HG03442 (cell line): Measurements from ENCODE around the gene RAB3C.
"Not testable (repeated sequence)": the region's sequence is repeated elsewhere in the genome, so short reads cannot be mapped to it uniquely, and the experiment has no call there.

Experiments used
- ATAC-seq: cut with Tn5 transposase; IDR thresholded peaks from one replicate; pipeline ENCODE4 v1.9.1; 2021; ENCODE audit warnings: mild to moderate bottlenecking, moderate library complexity; ENCODE audit not compliant: unreplicated experiment

RAB3C gene

DNA sequence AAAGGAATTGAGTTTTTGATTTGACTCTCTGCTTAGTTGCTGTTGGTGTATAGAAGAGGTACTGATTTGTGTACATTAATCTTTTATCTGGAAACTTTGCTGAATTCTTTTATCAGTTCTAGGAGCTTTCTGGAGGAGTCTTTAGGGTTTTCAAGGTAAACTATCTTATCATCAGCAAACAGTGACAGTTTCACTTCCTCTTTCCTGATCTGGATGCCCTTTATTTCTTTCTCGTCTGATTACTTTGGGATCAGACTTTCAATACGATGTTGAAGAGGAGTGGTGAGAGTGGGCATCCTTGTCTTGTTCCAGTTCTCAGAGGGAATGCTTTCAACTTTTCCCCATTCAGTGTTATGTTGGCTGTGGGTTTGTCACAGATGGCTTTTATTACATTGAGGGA is 17.7 kb downstream of the RAB3C start:
- ATAC-seq: not testable (repeated sequence)

DNA sequence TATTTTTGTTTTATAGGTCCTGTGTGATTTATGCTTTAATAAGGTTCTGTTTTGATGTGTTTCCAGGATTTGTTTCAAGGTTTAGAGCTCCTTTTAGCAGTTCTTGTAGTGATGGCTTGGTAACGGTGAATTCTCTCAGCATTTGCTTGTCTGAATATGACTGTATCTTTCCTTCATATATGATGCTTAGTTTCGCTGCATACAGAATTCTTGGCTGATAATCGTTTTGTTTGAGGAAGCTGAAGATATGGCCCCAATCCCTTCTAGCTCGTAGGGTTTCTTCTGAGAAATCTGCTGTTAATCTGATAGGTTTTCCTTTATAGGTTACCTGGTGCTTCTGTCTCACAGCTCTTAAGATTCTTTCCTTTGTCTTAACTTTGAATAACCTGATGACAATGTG is 20.0 kb downstream of the RAB3C start:
- not testable (repeated sequence) for ATAC-seq

DNA sequence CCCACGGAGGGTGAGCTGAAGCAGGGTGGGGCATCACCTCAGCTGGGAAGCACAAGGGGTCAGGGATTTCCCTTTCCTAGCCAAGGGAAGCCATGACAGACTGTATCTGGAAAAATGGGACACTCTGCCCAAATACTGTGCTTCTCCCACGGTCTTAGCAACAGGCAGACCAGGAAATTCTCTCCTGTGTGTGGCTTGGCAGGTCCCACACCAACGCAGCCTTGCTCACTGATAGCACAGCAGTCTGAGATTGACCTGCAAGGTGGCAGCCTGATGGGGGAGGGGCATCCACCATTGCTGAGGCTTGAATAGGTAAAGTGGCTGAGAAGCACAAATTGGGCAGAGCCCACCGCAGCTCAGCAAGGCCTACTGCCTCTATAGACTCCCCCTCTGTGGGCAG is 23.2 kb downstream of the RAB3C start:
- no peak for ATAC-seq

DNA sequence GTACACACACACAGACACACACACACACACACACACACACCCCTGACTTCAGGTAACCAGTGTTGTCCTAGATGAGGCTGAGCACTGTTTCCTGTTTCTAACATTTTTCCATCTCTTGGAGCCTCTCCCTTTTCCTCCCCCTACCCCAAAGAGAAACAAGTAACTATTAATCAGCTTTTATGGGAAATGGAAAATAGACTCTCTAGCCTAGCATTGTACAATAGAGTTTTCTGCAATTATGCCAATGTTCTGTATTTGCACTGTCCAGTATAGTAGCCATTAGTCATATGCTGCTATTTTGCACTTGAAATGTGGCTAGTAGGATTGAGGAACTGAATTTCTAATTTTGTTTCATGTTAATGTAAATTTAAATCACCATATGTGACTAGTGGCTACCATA is 33.1 kb downstream of the RAB3C start:
- ATAC-seq: no peak

DNA sequence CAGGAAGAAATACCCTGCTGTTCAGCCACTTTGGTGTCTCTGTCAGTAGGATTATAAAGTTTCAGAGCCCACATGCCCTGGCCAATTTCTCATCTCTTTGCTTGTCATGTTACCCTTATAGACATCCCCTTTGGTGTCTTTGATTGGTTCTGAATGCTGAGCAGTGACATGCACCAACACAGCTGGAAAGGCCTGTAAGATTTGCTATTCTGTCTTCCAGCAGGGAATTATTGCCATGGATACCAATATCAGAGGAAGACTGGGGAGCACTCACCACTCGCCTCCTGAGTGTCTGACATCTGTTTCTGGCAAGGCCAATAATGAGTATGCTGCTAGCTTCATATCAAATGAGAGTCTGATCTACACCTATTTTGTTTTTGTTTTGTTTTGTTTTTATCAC is 34.4 kb downstream of the RAB3C start:
- ATAC-seq: no peak

DNA sequence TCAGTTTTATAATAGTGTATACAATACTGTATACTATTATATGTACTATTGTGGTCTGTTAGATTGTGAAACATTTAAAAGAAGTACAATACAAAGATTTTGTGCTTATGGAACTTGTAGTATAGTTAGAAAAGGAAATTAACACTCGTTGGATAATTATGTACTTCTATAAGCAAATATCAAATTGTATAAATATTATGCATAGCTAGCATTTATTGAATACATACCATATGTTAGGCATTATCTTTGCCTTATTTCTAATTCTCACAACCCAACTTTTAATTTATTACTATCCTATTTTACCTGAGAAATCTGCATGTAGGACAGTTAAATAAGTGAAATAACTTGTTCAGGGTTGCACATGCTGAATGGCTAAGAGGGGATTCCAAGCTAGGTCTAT is 37.5 kb downstream of the RAB3C start:
- no peak for ATAC-seq

DNA sequence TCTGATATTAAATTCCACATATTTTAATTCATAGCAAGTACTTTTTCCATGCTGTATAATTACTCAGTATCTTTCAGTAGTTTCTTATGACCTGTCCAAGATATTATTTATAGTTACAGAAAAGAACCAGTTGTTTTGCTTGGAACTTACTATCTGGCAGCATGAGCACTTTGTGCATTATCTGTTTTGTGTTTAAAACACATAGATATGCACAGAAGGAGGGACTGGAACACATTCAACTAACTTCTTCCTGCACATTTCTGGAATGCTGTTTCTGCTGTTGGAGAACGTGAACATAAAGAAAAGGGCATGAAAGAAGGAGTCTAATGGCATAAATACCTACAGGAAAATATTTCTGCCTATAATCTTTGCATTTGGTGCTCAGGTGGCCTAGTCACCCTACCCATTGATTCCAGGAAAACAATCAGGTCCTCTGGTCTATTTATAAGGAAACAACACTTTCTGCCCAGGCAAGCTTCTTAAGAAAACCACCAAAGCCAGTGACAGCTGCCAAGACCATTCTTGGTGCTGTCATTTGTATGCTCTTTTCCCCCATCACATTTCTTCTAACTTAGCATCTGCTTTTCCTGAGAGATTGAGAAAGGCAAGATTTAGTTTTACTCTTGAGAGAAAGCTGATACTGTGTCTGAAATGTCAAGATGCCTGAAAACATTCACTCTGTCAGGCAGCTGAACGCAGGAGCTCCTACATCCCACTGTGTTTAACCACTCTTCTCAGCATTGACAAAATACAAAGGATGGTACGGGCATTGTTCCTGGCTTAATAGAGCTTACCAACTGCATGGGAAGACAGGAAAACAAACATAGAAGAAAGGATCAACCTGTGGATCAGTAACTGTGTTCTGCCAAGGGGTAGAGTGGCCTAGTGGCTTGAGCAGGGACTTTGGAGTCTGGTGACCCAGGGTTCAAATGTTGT is 40.3 kb downstream of the RAB3C start:
- no peak for ATAC-seq

DNA sequence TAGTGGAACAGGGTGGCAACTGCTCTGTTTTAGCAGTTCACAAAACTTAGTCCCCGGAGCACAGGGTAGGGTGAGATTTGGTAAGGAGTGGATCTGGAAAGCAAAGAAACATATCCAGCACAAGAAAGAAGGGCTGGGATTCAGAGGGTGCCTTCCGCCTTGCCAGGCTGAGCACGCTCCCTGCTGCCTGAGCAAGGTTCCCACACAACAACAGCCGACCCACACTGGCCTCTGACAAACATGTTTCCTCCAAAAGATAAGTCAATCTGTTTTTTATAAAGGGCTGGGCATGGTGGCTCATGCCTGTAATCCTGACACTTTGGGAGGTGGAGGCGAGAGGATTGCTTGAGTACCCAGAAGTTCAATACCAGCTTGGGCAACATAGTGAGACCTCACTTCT is 45.8 kb downstream of the RAB3C start:
- no peak for ATAC-seq

DNA sequence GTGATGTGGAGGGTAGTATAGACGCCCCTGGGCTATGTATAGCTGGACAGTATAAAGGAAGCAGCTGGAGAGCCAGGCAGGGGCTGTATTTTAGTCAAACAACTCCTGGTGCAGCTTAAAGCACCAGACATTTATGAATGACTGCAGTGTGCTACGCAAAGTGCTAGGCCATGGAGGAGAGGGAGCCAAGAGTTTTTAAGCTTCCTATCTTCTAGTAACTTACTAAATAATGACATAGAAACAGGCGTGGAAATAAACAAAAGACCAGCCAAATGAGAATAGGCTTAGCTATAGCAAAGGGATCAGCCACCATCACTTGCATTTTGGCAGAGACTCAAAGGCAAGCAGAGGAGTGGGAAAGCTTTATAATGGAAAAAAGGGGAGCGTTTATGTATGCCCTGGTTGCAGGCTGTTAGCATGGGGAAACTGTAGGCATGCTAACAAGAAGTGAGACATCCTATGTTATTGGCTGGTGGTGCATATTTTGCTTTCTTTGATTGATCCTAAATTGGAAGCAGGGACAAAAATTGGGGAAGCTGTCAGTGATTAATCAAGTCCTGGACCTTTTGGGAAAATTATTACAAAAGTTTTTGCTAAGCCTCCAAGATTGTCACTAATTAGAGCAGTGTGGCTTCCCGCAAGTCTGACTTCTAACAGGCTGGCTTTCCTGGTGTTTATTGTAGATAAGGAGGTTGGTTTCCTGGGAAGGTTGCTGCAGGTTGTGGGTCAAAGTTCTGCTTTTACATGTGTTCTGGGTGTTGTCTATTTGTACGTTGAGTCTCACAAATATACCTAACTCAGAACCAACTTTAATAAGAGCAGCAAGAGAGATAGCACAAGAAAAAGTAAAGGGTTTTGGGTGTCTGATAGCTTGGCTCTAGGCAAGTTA is 46.6 kb downstream of the RAB3C start:
- no peak for ATAC-seq

DNA sequence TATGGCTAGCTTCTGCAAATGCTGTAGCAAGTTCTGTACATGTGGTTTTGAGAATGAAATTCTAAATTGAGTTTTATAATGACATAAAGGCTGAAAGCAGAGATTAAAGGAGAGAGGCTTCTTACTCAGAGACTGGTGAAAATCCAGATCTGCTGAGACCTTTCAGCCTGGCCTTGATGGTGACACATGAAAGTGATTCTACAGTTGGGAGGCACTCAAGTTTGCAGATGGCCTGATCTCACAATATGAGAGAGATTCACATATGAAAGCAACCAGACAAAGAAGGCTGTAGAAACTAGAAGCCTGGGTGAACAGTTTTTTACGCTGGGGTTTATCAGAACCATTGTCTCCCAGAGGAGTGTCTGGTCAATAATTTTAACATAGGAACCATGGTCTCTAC is 49.0 kb downstream of the RAB3C start:
- ATAC-seq: no peak

DNA sequence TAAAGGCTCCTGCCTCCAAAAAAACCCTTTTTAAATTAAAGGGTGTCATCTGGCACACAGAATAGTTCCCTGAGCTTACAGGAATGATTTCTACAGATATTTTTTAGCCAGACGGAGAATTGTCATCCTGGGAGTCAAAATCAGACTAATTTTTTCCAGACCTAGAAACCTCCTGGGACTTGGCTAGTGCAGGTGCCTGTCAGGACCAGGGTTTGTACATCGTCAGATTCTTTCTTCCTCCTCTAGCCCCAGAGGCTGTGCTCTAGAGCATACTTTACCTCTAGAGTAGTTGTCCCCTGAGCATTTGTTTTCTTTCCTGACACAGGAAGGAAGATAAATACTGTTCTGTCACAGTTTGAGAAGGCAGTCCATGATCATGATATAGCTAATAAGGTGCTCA is 52.5 kb downstream of the RAB3C start:
- no peak for ATAC-seq

DNA sequence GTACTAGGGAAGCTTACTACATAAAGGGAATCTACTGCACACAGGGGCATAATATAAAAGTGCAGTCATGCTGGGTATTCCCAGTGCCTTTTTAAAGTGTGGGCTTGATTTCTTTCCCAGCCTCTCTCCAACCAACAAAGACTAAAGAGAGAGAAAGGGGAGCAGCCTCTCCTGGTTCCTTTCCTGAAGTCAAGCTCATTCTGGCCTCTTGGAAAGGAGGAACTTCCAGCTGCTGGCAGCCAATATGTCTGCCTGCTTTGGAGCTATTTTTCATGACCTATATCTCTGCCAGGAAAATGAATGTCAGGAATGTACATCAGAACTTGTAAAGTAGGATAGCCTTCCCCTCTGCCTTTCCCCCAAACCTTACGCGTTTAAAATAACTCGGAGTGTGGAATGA is 57.1 kb downstream of the RAB3C start:
- ATAC-seq: no peak

DNA sequence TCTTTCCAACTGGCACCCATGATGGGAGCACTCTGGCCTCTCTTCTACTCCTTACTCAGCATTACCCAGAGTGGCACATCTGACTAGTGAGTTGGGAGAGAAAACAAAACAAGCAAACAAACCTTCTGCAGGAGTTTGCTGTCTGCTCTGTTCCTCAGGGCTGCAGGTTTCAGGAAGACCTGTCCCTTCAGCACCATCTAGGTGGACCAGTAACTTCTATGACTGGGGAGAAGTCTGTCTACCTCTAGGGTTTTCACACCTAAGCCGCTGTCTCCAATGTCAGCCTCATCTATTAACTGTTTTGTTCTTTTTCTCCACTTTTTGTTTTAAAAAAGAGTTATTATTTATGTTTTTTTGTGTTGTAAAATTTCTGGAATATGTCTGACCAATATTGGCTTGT is 58.7 kb downstream of the RAB3C start:
- no peak for ATAC-seq

DNA sequence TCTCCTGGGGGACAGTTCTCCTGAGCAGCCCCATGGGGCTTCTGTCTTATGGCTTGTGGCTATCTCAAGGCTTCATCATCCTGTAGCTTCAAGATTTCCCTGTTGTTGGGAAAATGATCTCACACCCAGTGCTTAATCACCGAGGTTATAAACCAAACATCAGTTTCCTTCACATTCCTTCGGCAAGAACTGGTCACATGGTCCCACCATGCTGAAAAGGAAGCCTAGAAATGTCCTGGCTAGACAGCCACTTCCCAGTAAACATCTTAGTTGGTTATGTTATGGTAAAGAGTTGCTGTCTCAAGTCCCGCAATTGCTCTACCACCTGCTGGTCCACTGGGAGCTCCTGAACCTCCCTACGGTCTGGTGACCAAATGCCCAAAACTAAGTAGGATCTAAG is 66.0 kb downstream of the RAB3C start:
- ATAC-seq: no peak

DNA sequence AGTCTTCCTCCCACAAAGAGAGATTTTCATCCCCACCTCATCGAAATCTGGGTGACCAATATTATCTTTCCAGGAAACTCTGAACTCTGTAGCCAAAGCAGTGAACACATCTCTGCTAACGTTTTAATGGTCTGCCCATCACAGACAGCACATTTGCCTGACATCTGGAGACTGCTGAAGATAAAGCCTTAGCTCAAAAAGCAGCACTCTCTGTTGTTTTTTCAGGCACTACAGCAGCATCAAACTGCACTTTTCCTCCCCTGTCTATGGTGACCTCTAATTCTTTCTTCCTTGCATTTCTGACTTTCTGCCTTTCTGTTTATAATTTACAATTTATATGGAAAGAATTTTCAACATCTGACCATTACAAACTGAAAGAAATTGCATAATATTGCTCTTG is 66.8 kb downstream of the RAB3C start:
- no peak for ATAC-seq

DNA sequence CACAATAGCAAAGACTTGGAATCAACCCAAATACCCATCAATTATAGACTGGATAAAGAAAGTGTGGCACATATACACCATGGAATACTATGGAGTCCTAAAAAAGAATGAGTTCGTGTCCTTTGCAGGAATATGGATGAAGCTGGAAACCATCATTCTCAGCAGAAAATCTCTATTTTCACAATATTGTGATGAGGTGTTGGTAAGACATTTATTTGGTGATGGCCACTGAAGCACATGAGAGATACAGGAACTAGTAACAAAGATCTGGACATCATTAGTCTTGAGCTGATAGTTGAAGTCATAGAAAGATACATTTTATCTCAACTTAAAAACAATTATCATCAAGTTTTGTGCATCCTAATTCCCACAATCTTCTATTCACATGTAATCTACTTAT is 70.6 kb downstream of the RAB3C start:
- no peak for ATAC-seq

DNA sequence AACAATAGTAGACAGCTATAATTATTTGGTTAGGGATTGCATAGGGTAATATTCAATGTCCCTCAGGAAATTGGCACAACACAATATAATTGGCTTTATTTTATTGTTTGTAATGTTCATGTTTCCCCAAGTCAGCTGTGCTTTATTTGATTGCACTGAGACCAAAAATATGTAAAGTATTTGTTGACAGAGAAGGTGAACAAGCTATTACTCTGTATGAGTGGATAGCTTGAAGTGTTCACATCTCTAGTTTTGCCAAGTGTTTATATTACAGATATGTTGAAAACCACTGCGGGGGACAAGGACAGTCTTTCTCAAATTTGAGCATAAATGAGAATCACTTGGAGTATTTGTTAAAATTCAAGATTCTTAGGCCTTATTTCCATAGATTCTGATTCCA is 83.3 kb downstream of the RAB3C start:
- ATAC-seq: no peak

DNA sequence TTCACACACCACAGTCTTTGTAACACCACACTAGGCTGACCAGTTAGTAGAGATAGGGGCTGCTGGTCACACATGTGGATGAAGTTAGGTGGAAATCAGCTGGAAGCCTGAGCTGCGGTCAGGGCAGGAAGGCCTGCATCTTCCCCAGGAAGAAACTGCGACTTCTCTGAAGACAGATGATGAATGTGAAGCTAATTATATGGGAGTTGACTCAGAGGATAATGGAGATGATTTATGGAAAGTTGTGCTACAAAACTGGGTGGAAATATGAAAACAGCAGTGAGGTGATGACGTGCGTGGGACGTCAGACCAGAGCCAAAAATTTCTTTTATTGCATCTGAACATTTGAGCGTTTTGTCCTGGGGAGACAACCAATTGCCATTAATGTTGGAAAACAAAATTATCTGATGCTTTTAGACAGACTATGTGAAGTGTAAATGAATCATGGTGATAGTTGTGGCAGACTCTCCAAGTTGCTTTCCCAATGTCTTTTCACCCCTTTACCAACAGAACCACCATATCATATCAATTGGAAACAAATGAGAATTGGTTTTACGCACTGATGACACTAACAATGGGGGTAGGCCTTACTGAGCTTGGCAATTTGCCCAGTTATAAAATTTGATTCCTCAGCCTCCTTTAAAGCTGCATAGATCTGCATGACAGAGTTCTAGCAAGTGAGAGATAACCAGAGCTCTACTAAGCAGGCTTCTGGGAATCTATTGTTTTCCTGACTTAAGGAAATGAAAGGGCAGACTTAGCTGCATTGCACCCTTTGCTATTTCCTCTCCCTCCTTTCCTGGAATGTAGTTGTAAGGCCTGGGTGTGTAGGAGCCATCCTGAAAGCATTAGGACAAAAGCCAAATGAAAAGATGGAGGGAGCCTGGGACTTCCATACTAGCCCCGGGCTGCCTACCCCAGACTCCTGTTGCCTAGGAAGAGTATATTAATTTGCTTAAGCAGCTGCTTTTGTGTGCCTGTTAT is 84.0 kb downstream of the RAB3C start:
- ATAC-seq: no peak

DNA sequence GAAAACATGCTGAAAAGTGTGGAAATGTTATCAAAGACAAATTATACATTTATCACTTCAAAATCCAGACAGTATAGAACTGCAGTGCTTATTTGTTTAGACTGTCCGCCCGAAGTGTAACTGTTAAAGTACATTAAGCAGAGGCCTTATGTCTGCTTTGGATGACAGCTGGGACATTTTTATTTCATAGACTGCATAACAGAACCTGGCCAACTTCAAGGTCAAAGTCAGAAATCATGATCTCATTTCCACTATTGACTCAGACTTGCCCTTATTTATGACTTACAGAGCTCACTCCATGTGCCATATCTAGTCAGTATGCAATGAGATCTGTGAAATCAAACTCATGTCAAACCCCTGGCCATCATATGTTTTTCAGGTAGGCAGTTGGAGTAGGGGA is 87.7 kb downstream of the RAB3C start:
- no peak for ATAC-seq

DNA sequence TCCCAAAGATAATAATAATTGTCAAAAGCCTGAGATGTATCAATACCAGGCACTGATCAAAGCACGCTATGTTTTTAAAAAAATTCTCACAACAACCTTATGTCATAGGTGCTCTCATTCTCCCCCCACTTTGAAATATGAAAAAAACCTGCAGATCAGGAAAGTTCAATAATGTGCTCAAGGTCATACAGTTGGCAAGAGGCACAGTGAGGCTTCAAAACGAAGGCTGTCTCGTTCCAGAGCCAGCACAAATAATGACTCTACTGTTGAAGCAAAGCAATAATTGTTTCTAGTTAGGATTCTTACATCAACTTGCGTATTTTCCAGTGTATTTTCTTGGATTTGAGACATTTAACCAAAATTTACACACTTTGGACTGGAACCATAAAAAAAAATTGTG is 88.3 kb downstream of the RAB3C start:
- no peak for ATAC-seq

DNA sequence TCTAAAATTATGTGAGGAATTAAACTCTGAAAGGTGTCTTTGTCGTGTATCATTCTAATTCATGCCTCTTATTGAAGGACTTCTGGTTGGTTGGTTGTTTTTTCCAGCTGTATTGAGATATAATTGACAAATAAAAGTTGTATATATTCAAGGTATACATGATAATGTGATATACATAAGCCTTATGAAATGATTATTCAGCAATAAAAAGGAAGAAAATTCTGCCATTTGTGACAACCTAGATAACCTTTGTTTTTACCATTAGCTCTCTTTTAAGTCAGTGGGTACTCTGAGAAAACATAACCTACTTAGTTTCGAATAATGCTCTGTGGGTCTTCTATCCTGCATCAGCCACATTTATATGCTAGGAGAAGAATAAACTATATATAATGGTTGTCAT is 89.6 kb downstream of the RAB3C start:
- ATAC-seq: no peak
